ENCODE results near the gene SPTLC2.
"Not testable (repeated sequence)": the region's sequence is repeated elsewhere in the genome, so short reads cannot be mapped to it uniquely, and the experiment has no call there.

DNA sequence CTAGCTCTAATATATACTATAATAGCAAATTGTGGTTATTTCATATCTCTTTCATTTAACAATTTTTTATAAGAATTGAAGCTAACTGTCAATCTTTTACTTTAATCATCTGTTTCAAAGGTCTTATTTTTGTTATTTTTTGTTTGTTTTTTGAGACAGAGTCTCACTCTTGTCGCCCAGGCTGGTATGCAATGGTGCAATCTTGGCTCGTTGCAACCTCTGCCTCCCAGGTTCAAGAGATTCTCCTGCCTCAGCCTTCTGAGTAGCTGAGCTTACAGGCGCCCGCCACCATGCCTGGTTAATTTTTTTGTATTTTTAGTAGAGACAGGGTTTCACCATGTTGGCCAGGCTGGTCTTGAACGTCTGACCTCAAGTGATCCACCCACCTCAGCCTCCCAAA lies 87.7 kb downstream of the SPTLC2 start:
- not testable (repeated sequence) for TF ChIP-seq CTCF (IDR thresholded peaks at IDR 0.05; ENCODE audit: poor library complexity); EZH2 (IDR thresholded peaks at IDR 0.05; ENCODE audit: borderline replicate concordance)
